IMR-90 (cell line): Measurements from ENCODE around the gene IGSF3. TPM values are rescaled to one million over a fixed set of nuclear protein-coding genes. Genes with fewer than 3 reads are reported as not detected.
A peak's percentile ranks its signal among the peaks of the same experiment; 100 is the strongest.

Source experiments
- ATAC-seq: fragments of 200-7000 bp; cut with Tn5 transposase; 2 replicates; pipeline ENCODE4 v1.9.1; 2020; ENCODE audit warnings: low read depth, mild to moderate bottlenecking, moderate library complexity
- BruUV-seq: library from RNA; stranded (reverse); fragments of 400-500 nt; replicated peaks from 2 replicates; lab custom pipeline; 2021; lab: Mats Ljungman, UMichigan
- CTCF ChIA-PET: fragments of 300-600 bp; formaldehyde crosslinking; extraction: SDS; loops from one replicate; lab custom pipeline; 2021; ENCODE audit warnings: antibody characterized with exemption; lab: Yijun Ruan, JAX
- POLR2A ChIA-PET: fragments of 300-600 bp; sonication (Branson Sonifier 250); formaldehyde crosslinking; loops from one replicate; lab custom pipeline; 2022; ENCODE audit warnings: antibody characterized with exemption; ENCODE audit not compliant: unreplicated experiment; lab: Charles Lee
- DNase-seq: peaks from one replicate; pipeline ENCODE4 v3.0.0; 2013
- H2AFZ ChIP-seq: replicated peaks from 2 replicates; pipeline ENCODE3; 2013; ENCODE audit warnings: low read length, mild to moderate bottlenecking; ENCODE audit not compliant: poor library complexity
- H2AK5ac ChIP-seq: 2 replicates; pipeline ENCODE4 v1.6.1; 2013; ENCODE audit warnings: low read depth, low read length, inconsistent platforms
- H2AK9ac ChIP-seq: replicated peaks from 2 replicates; pipeline ENCODE3; 2013; ENCODE audit warnings: mild to moderate bottlenecking, low read depth, low read length, moderate library complexity; ENCODE audit not compliant: poor library complexity
- H2BK120ac ChIP-seq: 2 replicates; pipeline ENCODE4 v1.6.1; 2013; ENCODE audit warnings: low read depth, low read length, inconsistent platforms
- H2BK15ac ChIP-seq: 3 replicates; pipeline ENCODE4 v1.6.1; 2013; ENCODE audit warnings: low read depth, low read length, inconsistent platforms
- H2BK20ac ChIP-seq: 2 replicates; pipeline ENCODE4 v1.6.1; 2013; ENCODE audit warnings: low read depth, mild to moderate bottlenecking, inconsistent platforms, low read length, moderate library complexity
- H2BK5ac ChIP-seq: 2 replicates; pipeline ENCODE4 v1.6.1; 2013; ENCODE audit warnings: mild to moderate bottlenecking, low read depth, low read length, inconsistent platforms; ENCODE audit not compliant: poor library complexity, severe bottlenecking
- H3K14ac ChIP-seq: replicated peaks from 2 replicates; pipeline ENCODE4 v1.6.1; 2013; ENCODE audit warnings: low read depth, low read length, inconsistent platforms
- H3K18ac ChIP-seq: 2 replicates; pipeline ENCODE4 v1.6.1; 2013; ENCODE audit warnings: low read depth, low read length, control low read depth
- H3K23ac ChIP-seq: 2 replicates; pipeline ENCODE4 v1.6.1; 2013; ENCODE audit warnings: low read depth, low read length, inconsistent platforms
- H3K27ac ChIP-seq: 2 replicates; pipeline ENCODE4 v1.5.1; 2013; ENCODE audit warnings: mild to moderate bottlenecking, control low read depth, low read length; ENCODE audit not compliant: insufficient read depth
- H3K27me3 ChIP-seq: 2 replicates; pipeline ENCODE4 v1.6.1; 2013; ENCODE audit warnings: low read length; ENCODE audit not compliant: control insufficient read depth, insufficient read depth
- H3K36me3 ChIP-seq: 2 replicates; pipeline ENCODE4 v1.6.1; 2013; ENCODE audit warnings: low read length, mixed read lengths; ENCODE audit not compliant: control insufficient read depth, insufficient read depth
- H3K4ac ChIP-seq: 2 replicates; pipeline ENCODE4 v1.6.1; 2013; ENCODE audit warnings: low read depth, low read length, inconsistent platforms
- H3K4me1 ChIP-seq: 2 replicates; pipeline ENCODE4 v1.6.1; 2013; ENCODE audit warnings: low read length, mixed read lengths; ENCODE audit not compliant: control insufficient read depth, insufficient read depth
- H3K4me2 ChIP-seq: 2 replicates; pipeline ENCODE4 v1.6.1; 2013; ENCODE audit warnings: low read depth, mild to moderate bottlenecking, control low read depth, low read length, moderate library complexity
- H3K4me3 ChIP-seq: 2 replicates; pipeline ENCODE4 v1.5.1; 2013; ENCODE audit warnings: low read depth, mild to moderate bottlenecking, control low read depth, low read length, moderate library complexity; ENCODE audit not compliant: insufficient read depth
- H3K56ac ChIP-seq: 2 replicates; pipeline ENCODE4 v1.6.1; 2013; ENCODE audit warnings: low read length, inconsistent platforms; ENCODE audit not compliant: insufficient read depth; ENCODE audit errors: extremely low read depth
- H3K79me1 ChIP-seq, 2 experiments: 2 replicates each; pipeline ENCODE4 v1.6.1; 2013; ENCODE audit warnings: low read length in 2 of 2, inconsistent platforms in 1 of 2, low read depth in 1 of 2
- H3K9ac ChIP-seq: 2 replicates; pipeline ENCODE4 v1.6.1; 2013; ENCODE audit warnings: low read depth, low read length, control low read depth
- H3K9me1 ChIP-seq: 2 replicates; pipeline ENCODE4 v1.6.1; 2013; ENCODE audit warnings: low read length, inconsistent platforms; ENCODE audit not compliant: insufficient read depth
- H3K9me3 ChIP-seq: 2 replicates; pipeline ENCODE4 v1.6.1; 2013; ENCODE audit warnings: low read length; ENCODE audit not compliant: control insufficient read depth, insufficient read depth
- H4K20me1 ChIP-seq: 2 replicates; pipeline ENCODE4 v1.6.1; 2013; ENCODE audit warnings: low read length, inconsistent platforms; ENCODE audit not compliant: insufficient read depth
- H4K5ac ChIP-seq: 2 replicates; pipeline ENCODE4 v1.6.1; 2013; ENCODE audit warnings: mild to moderate bottlenecking, low read depth, low read length, control low read depth
- H4K8ac ChIP-seq, 2 experiments: 2 replicates each; pipeline ENCODE4 v1.6.1; 2013; ENCODE audit warnings: low read depth in 2 of 2, low read length in 2 of 2, control low read depth in 1 of 2, inconsistent platforms in 1 of 2
- H4K91ac ChIP-seq: 2 replicates; pipeline ENCODE4 v1.6.1; 2013; ENCODE audit warnings: low read depth, low read length, inconsistent platforms; ENCODE audit not compliant: insufficient read depth
- BHLHE40 ChIP-seq: fragments of 150-350 bp; IDR thresholded peaks from 2 replicates; pipeline ENCODE4 v1.6.1; 2016; ENCODE audit warnings: mild to moderate bottlenecking, low read depth, low read length
- CEBPB ChIP-seq: IDR thresholded peaks from 2 replicates; pipeline ENCODE4 v1.6.1; 2012; ENCODE audit warnings: low read depth, low read length, improper control_type of control experiment
- CHD1 ChIP-seq: IDR thresholded peaks from 2 replicates; pipeline ENCODE4 v1.6.1; 2012; ENCODE audit warnings: low read depth, low read length, improper control_type of control experiment
- FOS ChIP-seq: fragments of 150-350 bp; IDR thresholded peaks from 2 replicates; pipeline ENCODE4 v1.6.1; 2016; ENCODE audit warnings: low read depth, low read length
- MAFK ChIP-seq: IDR thresholded peaks from 2 replicates; pipeline ENCODE4 v1.6.1; 2012; ENCODE audit warnings: low read depth, low read length, improper control_type of control experiment
- MAZ ChIP-seq: IDR thresholded peaks from 2 replicates; pipeline ENCODE4 v1.6.1; 2012; ENCODE audit warnings: low read depth, mild to moderate bottlenecking, low read length, improper control_type of control experiment, moderate library complexity, borderline replicate concordance
- MXI1 ChIP-seq: IDR thresholded peaks from 2 replicates; pipeline ENCODE4 v1.6.1; 2012; ENCODE audit warnings: low read depth, mild to moderate bottlenecking, low read length, moderate library complexity, borderline replicate concordance
- NFE2L2 ChIP-seq: fragments of 150-350 bp; IDR thresholded peaks from 2 replicates; pipeline ENCODE4 v1.6.1; 2016; ENCODE audit warnings: low read depth, mild to moderate bottlenecking, low read length
- POLR2A ChIP-seq: IDR thresholded peaks from 2 replicates; pipeline ENCODE4 v1.6.1; 2012; ENCODE audit warnings: mild to moderate bottlenecking, low read depth, low read length
- RAD21 ChIP-seq: IDR thresholded peaks from 2 replicates; pipeline ENCODE4 v1.6.1; 2012; ENCODE audit warnings: low read length, improper control_type of control experiment
- RFX5 ChIP-seq: IDR thresholded peaks from 2 replicates; pipeline ENCODE4 v1.8.0; 2012; ENCODE audit warnings: low read depth, mild to moderate bottlenecking, low read length, moderate library complexity
- SMC3 ChIP-seq: fragments of 150-350 bp; IDR thresholded peaks from 2 replicates; pipeline ENCODE4 v1.6.1; 2016; ENCODE audit warnings: low read depth, mild to moderate bottlenecking, antibody characterized with exemption, low read length, moderate library complexity
- WGBS, 2 experiments: methylation state at CpG; one replicate each; pipeline versions ENCODE4 v1.1.5 to v1.1.7; 2013; ENCODE audit warnings: missing lambda C conversion rate in 2 of 2; ENCODE audit not compliant: insufficient read length in 1 of 2; ENCODE audit errors: extremely low coverage in 2 of 2; 5-methylcytosine and 5-hydroxymethylcytosine counted together
- dilution Hi-C: fragments of 300-500 bp; cut with HindIII; formaldehyde crosslinking; loops from one replicate; pipeline ENCODE4 v1.14.3; 2018; ENCODE audit warnings: low sequenced_read_pairs; ENCODE audit not compliant: unreplicated experiment
- in situ Hi-C: fragments of 300-500 bp; cut with MboI; formaldehyde crosslinking; loops from 3 replicates; pipeline ENCODE4 v1.14.3; 2019; ENCODE audit warnings: low sequenced_read_pairs, inconsistent platforms, mixed read lengths
- intact Hi-C: fragments of 100-400 bp; cut with micrococcal nuclease; formaldehyde crosslinking; loops from 2 replicates; pipeline ENCODE4 v1.10.0; 2022
- polyA plus RNA-seq, 3 experiments: library from polyadenylated mRNA; depleted of rRNA; stranded (reverse); fragments of >200 nt; gene quantifications; 2 replicates each; pipeline ENCODE4 v1.2.3, GENCODE V29; 2012; ENCODE audit warnings: low replicate concordance in 1 of 3
- total RNA-seq: library from RNA; depleted of rRNA; stranded (reverse); fragments of >200 nt; gene quantifications from 2 replicates; pipeline ENCODE4 v1.2.3, GENCODE V29; 2012
- TF ChIP-seq, protein P1 (sequence below): fragments of 150-350 bp; IDR thresholded peaks from 2 replicates; pipeline ENCODE4 v1.6.1; 2017; ENCODE audit warnings: mild to moderate bottlenecking, antibody characterized with exemption, low read length, low read depth
- TF ChIP-seq, protein P2 (sequence below): fragments of 150-350 bp; IDR thresholded peaks from 2 replicates; pipeline ENCODE4 v1.6.1; 2016; ENCODE audit warnings: low read depth, mild to moderate bottlenecking, low read length, moderate library complexity, borderline replicate concordance
- TF ChIP-seq, protein P3 (sequence below): conservative IDR thresholded peaks from 2 replicates; pipeline ENCODE4 v1.5.1; 2012; ENCODE audit warnings: mild to moderate bottlenecking, low read depth, low read length, improper control_type of control experiment

Gene IGSF3
- total and polyA plus RNA-seq, 2 of the 4 experiments (the other 2 are of a cell fraction): under 0.01 to 0.02 TPM

DNA sequence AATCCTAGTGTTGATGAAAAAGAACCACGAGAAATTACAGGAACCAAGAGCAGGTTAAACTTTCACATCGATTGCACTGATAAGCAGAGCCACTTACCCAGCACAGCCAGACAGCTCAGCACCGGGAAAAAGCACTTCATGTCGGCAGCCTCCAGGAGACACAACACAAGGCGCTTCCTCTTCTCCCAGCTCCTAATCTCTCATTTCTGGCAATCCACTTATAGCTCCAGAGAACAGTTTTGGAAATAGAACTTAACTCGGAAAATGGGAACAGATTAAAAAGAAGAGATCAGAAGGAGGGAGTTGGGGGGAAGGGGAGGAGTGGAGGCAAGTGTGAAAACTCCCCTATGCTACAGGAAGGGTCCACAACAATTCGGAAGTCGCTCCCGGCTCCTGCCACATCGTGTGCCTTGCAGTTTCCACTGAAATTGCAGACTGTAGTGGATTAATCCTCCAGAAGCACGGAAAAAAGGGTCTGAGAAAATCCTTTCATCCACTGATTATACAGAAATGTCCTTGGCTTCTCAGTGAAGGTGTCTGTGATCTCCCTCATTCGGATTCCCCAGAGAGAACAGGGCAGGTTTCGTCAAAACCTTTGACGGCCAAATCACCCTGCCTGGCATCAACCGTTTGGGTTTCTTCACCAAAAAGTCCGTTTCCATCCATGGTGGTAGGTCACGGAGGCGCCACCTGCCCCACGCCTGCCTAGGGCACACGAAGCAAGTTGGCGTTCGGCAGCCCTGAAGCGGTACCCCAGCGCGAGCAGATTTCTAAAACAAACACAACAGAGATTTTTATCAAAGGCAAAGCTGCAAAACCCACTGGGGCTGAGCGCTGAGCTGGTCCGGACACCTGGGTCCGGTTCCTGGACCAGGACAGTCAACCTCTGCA, 1.1 kb downstream of the IGSF3 start:
- no peaks in the 10 kb centered on the region for H3K36me3 ChIP-seq
- no peak overlapping the region for H2BK20ac ChIP-seq
- H3K23ac ChIP-seq: no peak overlapping the region
- no peaks in the 10 kb centered on the region for H3K9me1 ChIP-seq
- no peak overlapping the region for H2BK15ac ChIP-seq
- no peak overlapping the region for H3K56ac ChIP-seq
- DNase-seq: no peak
- H2BK5ac ChIP-seq: no peak overlapping the region
- dilution Hi-C loops: no loop called here
- H3K27ac ChIP-seq: no peak overlapping the region
- H2AFZ ChIP-seq: peak overlapping the region; percentile 28
- H4K5ac ChIP-seq: no peak overlapping the region
- BruUV-seq: no TSS peak
- H2AK9ac ChIP-seq: no peak overlapping the region
- H4K20me1 ChIP-seq: no peaks in the 10 kb centered on the region
- H3K18ac ChIP-seq: no peak overlapping the region
- ATAC-seq: no peak
- no peaks in the 10 kb centered on the region for H3K9me3 ChIP-seq
- H3K27me3 ChIP-seq: peaks cover 30% of the 10 kb centered on the region
- no peak overlapping the region for H2BK120ac ChIP-seq
- H3K79me1 ChIP-seq: no peaks in the 10 kb centered on the region
- ChIA-PET CTCF (no interaction called here), POLR2A (no interaction called here)
- no peak overlapping the region for H3K9ac ChIP-seq
- H4K91ac ChIP-seq: no peak overlapping the region
- no peak overlapping the region for H3K4me2 ChIP-seq
- no peak overlapping the region for H3K14ac ChIP-seq
- no peak overlapping the region for H3K4ac ChIP-seq
- WGBS, 2 experiments: 12% methylated on average over 3 of the region's 28 CpGs; no CpG with 5 or more reads in 1 of the 2 experiments
- H2AK5ac ChIP-seq: no peak overlapping the region
- in situ Hi-C loops: no loop called here
- intact Hi-C loops: no loop called here
- H3K4me1 ChIP-seq: no peaks in the 10 kb centered on the region
- H3K4me3 ChIP-seq: no peak overlapping the region
- no peak overlapping the region for H4K8ac ChIP-seq
- TF ChIP-seq SMC3: no peak
- no peak for TF ChIP-seq MAFK
- TF ChIP-seq MXI1: no peak
- no peak for TF ChIP-seq FOS
- no peak for TF ChIP-seq RAD21
- TF ChIP-seq, protein P1, sequence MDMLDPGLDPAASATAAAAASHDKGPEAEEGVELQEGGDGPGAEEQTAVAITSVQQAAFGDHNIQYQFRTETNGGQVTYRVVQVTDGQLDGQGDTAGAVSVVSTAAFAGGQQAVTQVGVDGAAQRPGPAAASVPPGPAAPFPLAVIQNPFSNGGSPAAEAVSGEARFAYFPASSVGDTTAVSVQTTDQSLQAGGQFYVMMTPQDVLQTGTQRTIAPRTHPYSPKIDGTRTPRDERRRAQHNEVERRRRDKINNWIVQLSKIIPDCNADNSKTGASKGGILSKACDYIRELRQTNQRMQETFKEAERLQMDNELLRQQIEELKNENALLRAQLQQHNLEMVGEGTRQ: no peak
- no peak for TF ChIP-seq MAZ
- no peak for TF ChIP-seq RFX5
- TF ChIP-seq POLR2A: no peak
- TF ChIP-seq, protein P2, sequence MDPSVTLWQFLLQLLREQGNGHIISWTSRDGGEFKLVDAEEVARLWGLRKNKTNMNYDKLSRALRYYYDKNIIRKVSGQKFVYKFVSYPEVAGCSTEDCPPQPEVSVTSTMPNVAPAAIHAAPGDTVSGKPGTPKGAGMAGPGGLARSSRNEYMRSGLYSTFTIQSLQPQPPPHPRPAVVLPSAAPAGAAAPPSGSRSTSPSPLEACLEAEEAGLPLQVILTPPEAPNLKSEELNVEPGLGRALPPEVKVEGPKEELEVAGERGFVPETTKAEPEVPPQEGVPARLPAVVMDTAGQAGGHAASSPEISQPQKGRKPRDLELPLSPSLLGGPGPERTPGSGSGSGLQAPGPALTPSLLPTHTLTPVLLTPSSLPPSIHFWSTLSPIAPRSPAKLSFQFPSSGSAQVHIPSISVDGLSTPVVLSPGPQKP: no peak
- TF ChIP-seq CHD1: no peak
- TF ChIP-seq, protein P3, sequence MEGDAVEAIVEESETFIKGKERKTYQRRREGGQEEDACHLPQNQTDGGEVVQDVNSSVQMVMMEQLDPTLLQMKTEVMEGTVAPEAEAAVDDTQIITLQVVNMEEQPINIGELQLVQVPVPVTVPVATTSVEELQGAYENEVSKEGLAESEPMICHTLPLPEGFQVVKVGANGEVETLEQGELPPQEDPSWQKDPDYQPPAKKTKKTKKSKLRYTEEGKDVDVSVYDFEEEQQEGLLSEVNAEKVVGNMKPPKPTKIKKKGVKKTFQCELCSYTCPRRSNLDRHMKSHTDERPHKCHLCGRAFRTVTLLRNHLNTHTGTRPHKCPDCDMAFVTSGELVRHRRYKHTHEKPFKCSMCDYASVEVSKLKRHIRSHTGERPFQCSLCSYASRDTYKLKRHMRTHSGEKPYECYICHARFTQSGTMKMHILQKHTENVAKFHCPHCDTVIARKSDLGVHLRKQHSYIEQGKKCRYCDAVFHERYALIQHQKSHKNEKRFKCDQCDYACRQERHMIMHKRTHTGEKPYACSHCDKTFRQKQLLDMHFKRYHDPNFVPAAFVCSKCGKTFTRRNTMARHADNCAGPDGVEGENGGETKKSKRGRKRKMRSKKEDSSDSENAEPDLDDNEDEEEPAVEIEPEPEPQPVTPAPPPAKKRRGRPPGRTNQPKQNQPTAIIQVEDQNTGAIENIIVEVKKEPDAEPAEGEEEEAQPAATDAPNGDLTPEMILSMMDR: no peak
- no peak for TF ChIP-seq NFE2L2
- TF ChIP-seq CEBPB: no peak
- TF ChIP-seq BHLHE40: no peak
